ENCODE results near the gene CLNS1A. TPM values are rescaled to one million over a fixed set of nuclear protein-coding genes. Genes with fewer than 3 reads are reported as not detected.

The CLNS1A gene
- total RNA-seq, 1 experiment from 2014 or later, result 361 TPM

GRCh38 chr11:77654770-77655434 is 17.3 kb upstream of the CLNS1A start:
- POLR2A ChIA-PET (ENCODE audit: unreplicated experiment), result no interaction called here

GRCh38 chr11:77650123-77650522 is 12.5 kb upstream of the CLNS1A start:
- ChIA-PET POLR2A (ENCODE audit: unreplicated experiment) (no interaction called here), CTCF (no interaction called here)
- Histone ChIP-seq H3K36me3 (ENCODE audit: low read depth, low read length) (no peaks in the 10 kb centered on the region), H3K4me3 (ENCODE audit: low read length) (no peak overlapping the region), H3K27ac (ENCODE audit: low read length) (no peak overlapping the region), H4K20me1 (ENCODE audit: low read length) (no peaks in the 10 kb centered on the region), H3K9me2 (replicated peaks; ENCODE audit: low read length) (no peaks in the 10 kb centered on the region), H3K9me3 (ENCODE audit: low read length) (no peaks in the 10 kb centered on the region), H3K9ac (ENCODE audit: low read length) (no peak overlapping the region), H3K79me2 (ENCODE audit: low read length) (no peaks in the 10 kb centered on the region), H3K4me1 (ENCODE audit: insufficient read depth, low read length) (no peaks in the 10 kb centered on the region), H3K27me3 (ENCODE audit: low read length) (no peaks in the 10 kb centered on the region), H2AFZ (ENCODE audit: low read length) (no peak overlapping the region), H3F3A (ENCODE audit: low read length, unreplicated experiment) (no peaks in the 10 kb centered on the region), H3K4me2 (ENCODE audit: low read length) (no peak overlapping the region)
- intact Hi-C loops (cut with micrococcal nuclease), result no loop called here
- TF ChIP-seq EZH2phosphoT487 (IDR thresholded peaks at IDR 0.05; ENCODE audit: borderline replicate concordance, low read length), result no peak
- TF ChIP-seq CTCF (conservative IDR thresholded peaks at IDR 0.05; ENCODE audit: low read depth, low read length), result no peak
- TF ChIP-seq EZH2 (IDR thresholded peaks at IDR 0.05; ENCODE audit: low read length, unreplicated experiment), result no peak
- no TSS peak for BruUV-seq (replicated peaks)
- no peak for ATAC-seq
- DNase-seq, result no peak

More at GRCh38 chr11:77654770-77655434, 17.3 kb upstream of the CLNS1A start:
- H3K36me3 ChIP-seq (ENCODE audit: low read depth, low read length), result no peaks in the 10 kb centered on the region
- H2AFZ ChIP-seq (ENCODE audit: low read length), result no peak overlapping the region
- ATAC-seq (no peak), DNase-seq (no peak)
- H3K9me2 ChIP-seq (replicated peaks; ENCODE audit: low read length), result no peaks in the 10 kb centered on the region
- H3K9me3 ChIP-seq (ENCODE audit: low read length), result no peaks in the 10 kb centered on the region
- no peak for TF ChIP-seq EZH2 (IDR thresholded peaks at IDR 0.05; ENCODE audit: low read length, unreplicated experiment)
- TF ChIP-seq EZH2phosphoT487 (IDR thresholded peaks at IDR 0.05; ENCODE audit: borderline replicate concordance, low read length), result no peak
- TF ChIP-seq CTCF (conservative IDR thresholded peaks at IDR 0.05; ENCODE audit: low read depth, low read length), result no peak
- no peaks in the 10 kb centered on the region for H4K20me1 ChIP-seq (ENCODE audit: low read length)
- no peaks in the 10 kb centered on the region for H3K4me1 ChIP-seq (ENCODE audit: insufficient read depth, low read length)
- H3K4me3 ChIP-seq (ENCODE audit: low read length), result no peak overlapping the region
- no peaks in the 10 kb centered on the region for H3K79me2 ChIP-seq (ENCODE audit: low read length)
- no peaks in the 10 kb centered on the region for H3K27me3 ChIP-seq (ENCODE audit: low read length)
- intact Hi-C loops (cut with micrococcal nuclease), result no loop called here
- no peaks in the 10 kb centered on the region for H3F3A ChIP-seq (ENCODE audit: low read length, unreplicated experiment)
- H3K9ac ChIP-seq (ENCODE audit: low read length), result no peak overlapping the region
- H3K4me2 ChIP-seq (ENCODE audit: low read length), result no peak overlapping the region
- CTCF ChIA-PET, result interaction anchor here (0.7 kb wide), 1 partner anchor 39 kb away, joined by 3 read pairs; no protein-coding TSS in a partner anchor
- H3K27ac ChIP-seq (ENCODE audit: low read length), result no peak overlapping the region
- no TSS peak for BruUV-seq (replicated peaks)

- CTCF ChIA-PET, result no interaction called here
- no TSS peak for BruUV-seq (replicated peaks)
- POLR2A ChIA-PET (ENCODE audit: unreplicated experiment), result no interaction called here
- no peaks in the 10 kb centered on the region for H3K9me3 ChIP-seq (ENCODE audit: low read length)
- peaks cover 13% of the 10 kb centered on the region for H3K4me1 ChIP-seq (ENCODE audit: insufficient read depth, low read length)
- H2AFZ ChIP-seq (ENCODE audit: low read length), result no peak overlapping the region
- no peak overlapping the region for H3K4me3 ChIP-seq (ENCODE audit: low read length)
- TF ChIP-seq EZH2 (IDR thresholded peaks at IDR 0.05; ENCODE audit: low read length, unreplicated experiment), result no peak
- TF ChIP-seq CTCF (conservative IDR thresholded peaks at IDR 0.05; ENCODE audit: low read depth, low read length), result no peak
- no peak for TF ChIP-seq EZH2phosphoT487 (IDR thresholded peaks at IDR 0.05; ENCODE audit: borderline replicate concordance, low read length)
- no peaks in the 10 kb centered on the region for H3K27me3 ChIP-seq (ENCODE audit: low read length)
- no peak overlapping the region for H3K4me2 ChIP-seq (ENCODE audit: low read length)
- intact Hi-C loops (cut with micrococcal nuclease), result no loop called here
- no peaks in the 10 kb centered on the region for H3K79me2 ChIP-seq (ENCODE audit: low read length)
- H3K9ac ChIP-seq (ENCODE audit: low read length), result no peak overlapping the region
- H4K20me1 ChIP-seq (ENCODE audit: low read length), result no peaks in the 10 kb centered on the region
- H3K9me2 ChIP-seq (replicated peaks; ENCODE audit: low read length), result no peaks in the 10 kb centered on the region
- no peaks in the 10 kb centered on the region for H3F3A ChIP-seq (ENCODE audit: low read length, unreplicated experiment)
- no peaks in the 10 kb centered on the region for H3K36me3 ChIP-seq (ENCODE audit: low read depth, low read length)
- ATAC-seq (peak; percentile 30), DNase-seq (no peak)
- H3K27ac ChIP-seq (ENCODE audit: low read length), result no peak overlapping the region
These were observed 10.2 kb upstream of the CLNS1A start for GRCh38 chr11:77647654-77648305.

Data from PC-3 (cell line).